Osteocyte (in vitro differentiated cells): ENCODE data around the gene HIPK2. TPM values are rescaled to one million over a fixed set of nuclear protein-coding genes. Genes with fewer than 3 reads are reported as not detected.

Experiments used
- DNase-seq: peaks from one replicate; pipeline ENCODE4 v3.0.0; 2021; ENCODE audit warnings: mixed read lengths; ENCODE audit not compliant: unreplicated experiment; ENCODE audit errors: extremely low spot score
- H3K27ac Mint-ChIP-seq: one replicate; pipeline ENCODE4 v1.8.0; 2021; ENCODE audit warnings: mild to moderate bottlenecking, mixed read lengths; ENCODE audit not compliant: unreplicated experiment
- H3K27me3 Mint-ChIP-seq: one replicate; pipeline ENCODE4 v1.8.0; 2021; ENCODE audit warnings: mixed read lengths; ENCODE audit not compliant: unreplicated experiment
- H3K36me3 Mint-ChIP-seq: one replicate; pipeline ENCODE4 v1.8.0; 2021; ENCODE audit warnings: mixed read lengths; ENCODE audit not compliant: unreplicated experiment
- H3K4me1 Mint-ChIP-seq: one replicate; pipeline ENCODE4 v1.8.0; 2021; ENCODE audit warnings: mixed read lengths; ENCODE audit not compliant: unreplicated experiment
- H3K4me3 Mint-ChIP-seq: one replicate; pipeline ENCODE4 v1.8.0; 2021; ENCODE audit warnings: mild to moderate bottlenecking, moderate library complexity, mixed read lengths; ENCODE audit not compliant: unreplicated experiment
- H3K9me3 Mint-ChIP-seq: one replicate; pipeline ENCODE4 v1.8.0; 2021; ENCODE audit warnings: mixed read lengths; ENCODE audit not compliant: unreplicated experiment
- total RNA-seq: library from RNA; stranded (reverse); gene quantifications from 2 replicates; pipeline ENCODE4 v1.2.1, GENCODE V29; 2021
- TF ChIP-seq, protein P1 (sequence below): fragments of 200-600 bp; sonication (generic); IDR thresholded peaks from 2 replicates; pipeline ENCODE4 v1.5.0; 2021; ENCODE audit warnings: antibody characterized with exemption, mild to moderate bottlenecking, moderate library complexity

The HIPK2 gene
- total RNA-seq, 1 donor from 2014 or later: 90.8 TPM

DNA sequence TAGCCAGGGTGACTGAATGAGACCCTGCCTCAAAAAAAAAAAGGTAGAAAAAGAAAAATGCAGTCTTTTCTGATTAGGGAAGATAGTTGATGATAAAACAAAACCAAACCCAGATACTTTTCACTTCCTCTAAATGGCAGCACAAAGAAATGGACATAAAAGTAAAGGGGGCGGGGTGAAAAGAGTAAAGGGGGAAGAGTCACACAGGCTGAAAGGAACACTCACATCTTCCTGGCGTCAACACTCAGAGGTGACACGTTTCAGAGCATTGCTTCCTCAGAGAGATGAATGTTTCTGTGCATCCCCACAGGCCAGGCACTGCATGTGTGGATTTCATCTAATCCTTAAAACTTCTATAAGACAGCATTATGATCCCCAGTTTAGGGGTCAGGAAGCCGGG lies 81.2 kb downstream of the HIPK2 start:
- DNase-seq: no peak
- Mint-ChIP-seq H3K4me3 (no peak overlapping the region), H3K27ac (peak overlapping the region; percentile 8), H3K27me3 (no peaks in the 10 kb centered on the region), H3K4me1 (peaks cover 24% of the 10 kb centered on the region), H3K36me3 (peaks cover 9% of the 10 kb centered on the region), H3K9me3 (no peaks in the 10 kb centered on the region)
- TF ChIP-seq, protein P1, sequence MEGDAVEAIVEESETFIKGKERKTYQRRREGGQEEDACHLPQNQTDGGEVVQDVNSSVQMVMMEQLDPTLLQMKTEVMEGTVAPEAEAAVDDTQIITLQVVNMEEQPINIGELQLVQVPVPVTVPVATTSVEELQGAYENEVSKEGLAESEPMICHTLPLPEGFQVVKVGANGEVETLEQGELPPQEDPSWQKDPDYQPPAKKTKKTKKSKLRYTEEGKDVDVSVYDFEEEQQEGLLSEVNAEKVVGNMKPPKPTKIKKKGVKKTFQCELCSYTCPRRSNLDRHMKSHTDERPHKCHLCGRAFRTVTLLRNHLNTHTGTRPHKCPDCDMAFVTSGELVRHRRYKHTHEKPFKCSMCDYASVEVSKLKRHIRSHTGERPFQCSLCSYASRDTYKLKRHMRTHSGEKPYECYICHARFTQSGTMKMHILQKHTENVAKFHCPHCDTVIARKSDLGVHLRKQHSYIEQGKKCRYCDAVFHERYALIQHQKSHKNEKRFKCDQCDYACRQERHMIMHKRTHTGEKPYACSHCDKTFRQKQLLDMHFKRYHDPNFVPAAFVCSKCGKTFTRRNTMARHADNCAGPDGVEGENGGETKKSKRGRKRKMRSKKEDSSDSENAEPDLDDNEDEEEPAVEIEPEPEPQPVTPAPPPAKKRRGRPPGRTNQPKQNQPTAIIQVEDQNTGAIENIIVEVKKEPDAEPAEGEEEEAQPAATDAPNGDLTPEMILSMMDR: no peak

DNA sequence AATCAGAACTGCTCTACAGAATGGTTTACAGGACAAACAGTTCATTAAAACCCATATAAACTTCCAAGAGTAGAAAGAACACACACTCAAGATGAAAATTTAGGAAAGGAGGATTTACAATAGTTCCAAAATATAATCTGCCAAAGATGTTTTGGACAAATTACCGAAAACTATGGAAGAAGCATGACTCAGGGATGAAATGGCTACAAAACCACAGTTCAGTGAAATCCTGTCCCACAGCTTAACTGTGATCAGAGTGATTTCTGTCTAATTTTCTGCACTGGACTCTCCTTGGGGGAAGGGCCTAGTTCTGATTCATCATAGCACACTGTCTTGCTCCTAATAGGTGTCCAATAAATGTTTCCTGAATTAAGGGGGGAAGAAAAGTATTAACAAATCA lies 82.2 kb downstream of the HIPK2 start:
- Mint-ChIP-seq H3K27me3 (no peaks in the 10 kb centered on the region), H3K27ac (peak overlapping the region; percentile 64), H3K4me1 (peaks cover 23% of the 10 kb centered on the region), H3K4me3 (no peak overlapping the region), H3K9me3 (no peaks in the 10 kb centered on the region), H3K36me3 (peaks cover 9% of the 10 kb centered on the region)
- DNase-seq: no peak
- TF ChIP-seq, protein P1: no peak

DNA sequence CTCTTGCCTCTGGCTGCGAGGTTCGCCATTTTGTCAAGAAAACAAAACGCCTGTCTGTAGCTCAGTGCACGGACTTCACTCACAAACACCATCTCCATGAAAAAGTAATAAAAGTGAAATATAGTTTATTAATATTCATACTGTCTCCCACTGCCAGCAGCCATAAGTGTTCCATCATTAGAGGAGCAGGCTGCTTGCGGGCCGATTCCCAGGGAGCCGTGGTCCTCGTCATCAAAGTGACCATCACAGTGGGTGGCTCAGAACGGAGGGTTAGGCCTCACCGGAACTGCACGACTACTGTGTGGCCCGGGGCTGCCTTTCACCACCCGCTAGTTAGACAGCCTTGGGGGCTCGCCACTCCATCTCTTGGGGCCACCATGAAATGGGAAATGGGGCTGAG lies 82.7 kb downstream of the HIPK2 start:
- Mint-ChIP-seq H3K4me3 (no peak overlapping the region), H3K4me1 (peaks cover 20% of the 10 kb centered on the region), H3K9me3 (no peaks in the 10 kb centered on the region), H3K27ac (peak overlapping the region; percentile 64), H3K36me3 (peaks cover 11% of the 10 kb centered on the region), H3K27me3 (no peaks in the 10 kb centered on the region)
- DNase-seq: no peak
- TF ChIP-seq, protein P1: no peak

DNA sequence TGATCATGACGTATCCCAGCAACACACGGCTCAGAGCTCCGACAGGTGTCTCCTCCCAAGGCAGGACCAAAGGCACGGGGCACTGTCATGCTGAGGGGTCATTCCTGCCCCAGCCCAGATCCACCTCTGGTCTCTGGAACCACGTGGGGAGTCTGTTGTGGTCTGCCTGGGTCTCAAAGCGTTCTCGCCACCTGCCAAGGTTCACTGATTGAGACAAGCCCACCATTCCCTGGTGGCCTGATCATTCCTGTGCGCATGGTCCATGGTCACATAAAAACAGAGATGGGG lies 83.5 kb downstream of the HIPK2 start:
- Mint-ChIP-seq H3K9me3 (no peaks in the 10 kb centered on the region), H3K4me1 (peaks cover 22% of the 10 kb centered on the region), H3K4me3 (no peak overlapping the region), H3K36me3 (peaks cover 14% of the 10 kb centered on the region), H3K27ac (no peak overlapping the region), H3K27me3 (no peaks in the 10 kb centered on the region)
- TF ChIP-seq, protein P1: no peak
- DNase-seq: no peak

DNA sequence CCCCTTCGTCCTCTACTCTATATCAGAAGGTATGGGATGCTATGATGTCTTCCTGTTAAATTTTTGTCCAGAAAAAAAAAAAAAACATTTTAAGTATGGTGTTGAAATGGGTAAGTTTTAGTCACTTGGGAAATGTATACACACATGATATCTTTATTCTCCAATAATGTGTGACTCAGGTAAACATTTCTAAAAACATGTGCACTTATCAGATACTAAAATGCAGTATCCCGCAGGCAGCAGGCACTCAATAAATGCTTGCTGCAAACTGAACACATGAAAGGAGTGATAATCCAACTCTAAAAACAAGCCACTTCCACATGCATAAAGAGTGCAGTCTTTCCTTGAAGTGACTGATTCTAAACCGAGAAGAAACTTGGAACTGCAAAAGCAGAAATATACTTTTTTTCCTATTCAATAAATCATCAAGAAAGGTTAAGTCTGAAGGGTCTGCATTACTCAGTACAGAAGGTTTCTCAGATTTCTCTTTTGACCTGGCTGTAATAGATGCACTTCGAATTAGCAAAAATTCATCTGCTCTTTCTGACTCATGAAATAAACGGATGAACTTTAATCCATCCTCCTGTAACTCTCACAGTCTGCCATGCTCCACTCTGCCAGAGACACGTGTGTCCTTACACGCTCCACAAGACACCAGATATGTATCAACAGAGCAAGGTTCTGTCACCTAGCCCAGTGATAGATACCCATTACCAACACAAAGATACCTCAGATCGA lies 84.0 kb downstream of the HIPK2 start:
- no peak overlapping the region for H3K4me3 Mint-ChIP-seq
- DNase-seq: no peak
- peaks cover 22% of the 10 kb centered on the region for H3K4me1 Mint-ChIP-seq
- H3K27me3 Mint-ChIP-seq: no peaks in the 10 kb centered on the region
- H3K36me3 Mint-ChIP-seq: peaks cover 16% of the 10 kb centered on the region
- no peaks in the 10 kb centered on the region for H3K9me3 Mint-ChIP-seq
- TF ChIP-seq, protein P1: no peak
- H3K27ac Mint-ChIP-seq: no peak overlapping the region
